GM12878 (cell line): ENCODE data around the gene PTPN13. TPM values are rescaled to one million over a fixed set of nuclear protein-coding genes. Genes with fewer than 3 reads are reported as not detected.

Experiments
- ATAC-seq: fragments of 200-7000 bp; cut with Tn5 transposase; 3 replicates; pipeline ENCODE4 v1.9.1; 2020; ENCODE audit warnings: mild to moderate bottlenecking, moderate library complexity
- BruUV-seq: library from RNA; stranded (reverse); fragments of 400-500 nt; replicated peaks from 2 replicates; lab custom pipeline; 2021; lab: Mats Ljungman, UMichigan
- CTCF ChIA-PET: fragments of 300-600 bp; sonication (Branson Sonifier 250); formaldehyde crosslinking; extraction: SDS; loops from one replicate; lab custom pipeline; 2021; ENCODE audit warnings: inconsistent platforms; lab: Yijun Ruan, JAX
- POLR2A ChIA-PET: fragments of 350-600 bp; formaldehyde crosslinking; extraction: SDS; loops from one replicate; lab custom pipeline; 2021; ENCODE audit warnings: inconsistent platforms; lab: Charles Lee
- RAD21 ChIA-PET: fragments of 300-600 bp; sonication (Branson Sonifier 250); formaldehyde crosslinking; loops from one replicate; lab custom pipeline; 2023; ENCODE audit warnings: antibody characterized with exemption; ENCODE audit not compliant: unreplicated experiment; lab: Charles Lee
- SMC1A ChIA-PET: fragments of 300-600 bp; sonication (Branson Sonifier 250); formaldehyde crosslinking; loops from one replicate; lab custom pipeline; 2023; ENCODE audit not compliant: unreplicated experiment, uncharacterized antibody; lab: Charles Lee
- DNase-seq: peaks from one replicate; pipeline ENCODE4 v3.0.0-alpha.2; 2011; ENCODE audit warnings: low read depth, low spot score
- FAIRE-seq: peaks from 3 replicates; lab custom pipeline; 2011; peaks lifted over from hg19 to GRCh38; lab: Jason Lieb, UNC
- H2AFZ ChIP-seq: 2 replicates; pipeline ENCODE4 v1.6.0; 2011; ENCODE audit warnings: low read depth, low read length, control low read depth; ENCODE audit not compliant: control insufficient read depth
- H3K27ac ChIP-seq: 2 replicates; pipeline ENCODE4 v1.5.1; 2011; ENCODE audit warnings: control low read depth; ENCODE audit not compliant: control insufficient read depth, insufficient read depth
- H3K27me3 ChIP-seq, 2 experiments: replicated peaks in 1 of 2; 2 replicates each; pipeline versions ENCODE4 v1.6.0 to v1.6.1; 2011; ENCODE audit warnings: low read length in 1 of 2; ENCODE audit not compliant: control insufficient read depth in 2 of 2, insufficient read depth in 2 of 2
- H3K36me3 ChIP-seq, 2 experiments: 2 replicates each; pipeline ENCODE4 v1.5.1; 2011; ENCODE audit warnings: low read length in 1 of 2; ENCODE audit not compliant: control insufficient read depth in 2 of 2, insufficient read depth in 2 of 2
- H3K4me1 ChIP-seq: 2 replicates; pipeline ENCODE4 v1.6.1; 2011; ENCODE audit warnings: mild to moderate bottlenecking, low read length, moderate library complexity, mixed read lengths; ENCODE audit not compliant: control insufficient read depth, insufficient read depth
- H3K4me2 ChIP-seq: 2 replicates; pipeline ENCODE4 v1.6.0; 2011; ENCODE audit warnings: control low read depth; ENCODE audit not compliant: control insufficient read depth, insufficient read depth
- H3K4me3 ChIP-seq: fragments of 200-600 bp; sonication (generic); 2 replicates; pipeline ENCODE4 v1.5.1; 2016
- H3K79me2 ChIP-seq: 2 replicates; pipeline ENCODE4 v1.6.0; 2011; ENCODE audit warnings: low read length; ENCODE audit not compliant: control insufficient read depth, insufficient read depth
- H3K9ac ChIP-seq: 2 replicates; pipeline ENCODE4 v1.8.0; 2011; ENCODE audit warnings: low read length, control low read depth, mixed read lengths; ENCODE audit not compliant: control insufficient read depth, insufficient read depth
- H3K9me3 ChIP-seq: replicated peaks from 3 replicates; pipeline ENCODE4 v1.5.1; 2011; ENCODE audit warnings: mild to moderate bottlenecking, low read length; ENCODE audit not compliant: control insufficient read depth, insufficient read depth
- H4K20me1 ChIP-seq: 2 replicates; pipeline ENCODE4 v1.6.0; 2011; ENCODE audit not compliant: control insufficient read depth, insufficient read depth
- HDAC2 ChIP-seq: fragments of 200-600 bp; sonication (generic); IDR thresholded peaks from 2 replicates; pipeline ENCODE4 v1.6.1; 2017
- IRF5 ChIP-seq: fragments of 450-650 bp; IDR thresholded peaks from 2 replicates; pipeline ENCODE4 v1.6.1; 2017; ENCODE audit warnings: borderline replicate concordance
- MYB ChIP-seq: fragments of 150-350 bp; IDR thresholded peaks from 2 replicates; pipeline ENCODE4 v1.6.1; 2014; ENCODE audit warnings: mild to moderate bottlenecking, low read depth, low read length, borderline replicate concordance
- PRDM15 ChIP-seq: fragments of 450-650 bp; formaldehyde crosslinking; IDR thresholded peaks from 2 replicates; pipeline ENCODE4 v1.4.0; 2020; ENCODE audit warnings: mild to moderate bottlenecking, moderate library complexity
- YY1 ChIP-seq: IDR thresholded peaks from 2 replicates; pipeline ENCODE4 v1.6.1; 2011; ENCODE audit warnings: low read depth, mild to moderate bottlenecking, low read length
- ZBED1 ChIP-seq: IDR thresholded peaks from 2 replicates; pipeline ENCODE4 v1.6.1; 2016; ENCODE audit warnings: borderline replicate concordance
- ZBTB4 ChIP-seq: fragments of 450-650 bp; formaldehyde crosslinking; IDR thresholded peaks from 2 replicates; pipeline ENCODE4 v1.4.0; 2022; ENCODE audit warnings: mild to moderate bottlenecking, moderate library complexity
- WGBS: methylation state at CpG from one replicate; pipeline ENCODE4 v1.1.6; 2016; ENCODE audit warnings: low lambda C conversion rate; ENCODE audit not compliant: insufficient replicate concordance, insufficient coverage; ENCODE audit errors: missing lambda C conversion rate; 5-methylcytosine and 5-hydroxymethylcytosine counted together
- in situ Hi-C: fragments of 300-500 bp; cut with MboI; formaldehyde crosslinking; loops from 9 replicates; pipeline ENCODE4 v1.14.3; 2018; ENCODE audit warnings: mixed read lengths
- intact Hi-C: fragments of 100-400 bp; cut with micrococcal nuclease; formaldehyde crosslinking; loops from one replicate; pipeline ENCODE4 v1.14.2; 2022; ENCODE audit not compliant: unreplicated experiment
- polyA plus RNA-seq, 11 experiments: library from polyadenylated mRNA; depleted of rRNA in 4 of 11; unstranded in 6 of 11; stranded (reverse) in 5 of 11; fragments of >200 nt; fragmentation: Nextera tagmentation in 4 of 11; fragmentation: Illumina TruSeq in 1 of 11; extraction: Ambion mirVana in 4 of 11; extraction: Trizol in 1 of 11; gene quantifications; 1 replicate in 1 of 11; 2 replicates in 10 of 11; pipeline versions ENCODE4 v1.2.1 to v1.2.3, GENCODE V29; 2011 to 2016; ENCODE audit warnings: inconsistent platforms in 2 of 11, missing spikeins in 2 of 11, low read depth in 1 of 11
- total RNA-seq, 4 experiments: library from RNA; depleted of rRNA in 3 of 4; stranded (reverse); fragments of >200 nt in 3 of 4; fragmentation: Illumina TruSeq in 1 of 4; extraction: Trizol in 1 of 4; gene quantifications; 2 replicates each; pipeline versions ENCODE4 v1.2.1 to v1.2.3, GENCODE V29; 2013 to 2021

The PTPN13 gene
- total and polyA plus RNA-seq, 10 of the 15 experiments (the other 5 are each of a cell fraction or from before 2014, with no cell fraction given), result 8.5 to 69.4 (median 33.9) TPM

- ChIA-PET POLR2A (no interaction called here), CTCF (interaction anchor here (2.9 kb wide), 1 partner anchor 160 kb away, joined by 16 read pairs; no protein-coding TSS in a partner anchor), RAD21 (no interaction called here), SMC1A (no interaction called here)
- no peaks in the 10 kb centered on the region for H4K20me1 ChIP-seq
- H3K4me1 ChIP-seq, result peaks cover 3% of the 10 kb centered on the region; the same call in 1 of the 2 replicates
- intact Hi-C loops, result no loop called here
- H3K27me3 ChIP-seq, result no peaks in the 10 kb centered on the region
- H3K4me2 ChIP-seq, result no peak overlapping the region
- ATAC-seq (no peak), DNase-seq (no peak), FAIRE-seq (no peak)
- H3K27ac ChIP-seq, result no peak overlapping the region
- 3% methylated on average over 2 of the region's 2 CpGs for WGBS
- no peak overlapping the region for H3K4me3 ChIP-seq
- no peaks in the 10 kb centered on the region for H3K9me3 ChIP-seq
- H3K79me2 ChIP-seq, result no peaks in the 10 kb centered on the region
- H2AFZ ChIP-seq, result no peak overlapping the region
- H3K36me3 ChIP-seq, result no peaks in the 10 kb centered on the region
- no peak for TF ChIP-seq ZBED1
- TF ChIP-seq IRF5, result no peak
- TF ChIP-seq YY1, result no peak
- in situ Hi-C loops, result no loop called here
- BruUV-seq, result no TSS peak
- H3K9ac ChIP-seq, result no peak overlapping the region
Measured at GRCh38 chr4:86660401-86660800, 66.3 kb downstream of the PTPN13 start.

DNA sequence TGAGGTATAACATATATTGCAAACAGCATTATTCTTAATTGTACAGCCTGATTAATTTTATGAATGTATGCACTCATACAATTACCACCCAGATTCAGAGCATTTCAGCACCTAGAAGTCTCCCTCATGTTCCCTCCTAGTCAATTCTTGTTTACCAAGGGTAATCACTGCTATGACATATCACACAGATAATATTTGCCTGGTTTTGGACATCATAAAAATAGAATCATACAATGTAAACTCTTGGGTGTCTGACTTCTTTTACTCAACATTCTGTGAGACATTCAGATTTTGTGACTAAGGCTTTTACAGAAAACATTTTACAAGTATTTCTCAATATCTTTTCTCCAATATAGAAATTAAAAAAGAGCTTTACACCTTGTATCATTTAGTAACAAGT lies 66.9 kb downstream of the PTPN13 start:
- BruUV-seq, result no TSS peak
- no peaks in the 10 kb centered on the region for H4K20me1 ChIP-seq
- ChIA-PET RAD21 (interaction anchor here (1.5 to 3.5 kb wide), 3 partner anchors 60 to 162 kb away, joined by 6 to 14 read pairs (median 6); partner anchors contain the start of gene PTPN13), SMC1A (interaction anchor here (1.4 kb wide), 1 partner anchor 165 kb away, joined by 6 read pairs; no protein-coding TSS in a partner anchor), POLR2A (no interaction called here), CTCF (interaction anchor here (1.0 to 2.9 kb wide), 3 partner anchors 13 to 164 kb away, joined by 3 to 16 read pairs (median 4); no protein-coding TSS in a partner anchor)
- no peaks in the 10 kb centered on the region for H3K27me3 ChIP-seq
- no peak overlapping the region for H3K27ac ChIP-seq
- no peak overlapping the region for H3K4me3 ChIP-seq
- intact Hi-C loops (no loop called here), in situ Hi-C loops (no loop called here)
- H3K36me3 ChIP-seq, result no peaks in the 10 kb centered on the region
- FAIRE-seq (no peak), ATAC-seq (no peak), DNase-seq (no peak)
- H3K4me1 ChIP-seq, result peaks cover 3% of the 10 kb centered on the region; the same call in 1 of the 2 replicates
- no peak overlapping the region for H3K4me2 ChIP-seq
- no peaks in the 10 kb centered on the region for H3K79me2 ChIP-seq
- H3K9ac ChIP-seq, result no peak overlapping the region
- H3K9me3 ChIP-seq, result no peaks in the 10 kb centered on the region
- no peak overlapping the region for H2AFZ ChIP-seq
- TF ChIP-seq ZBTB4, result no peak
- TF ChIP-seq PRDM15, result no peak
- TF ChIP-seq HDAC2, result no peak
- no peak for TF ChIP-seq MYB
